Measurements from ENCODE around the gene RPS27L. TPM values are rescaled to one million over a fixed set of nuclear protein-coding genes. Genes with fewer than 3 reads are reported as not detected.

The RPS27L gene
- total RNA-seq, 2 experiments from 2014 or later = 41.3 to 60.3 TPM

DNA sequence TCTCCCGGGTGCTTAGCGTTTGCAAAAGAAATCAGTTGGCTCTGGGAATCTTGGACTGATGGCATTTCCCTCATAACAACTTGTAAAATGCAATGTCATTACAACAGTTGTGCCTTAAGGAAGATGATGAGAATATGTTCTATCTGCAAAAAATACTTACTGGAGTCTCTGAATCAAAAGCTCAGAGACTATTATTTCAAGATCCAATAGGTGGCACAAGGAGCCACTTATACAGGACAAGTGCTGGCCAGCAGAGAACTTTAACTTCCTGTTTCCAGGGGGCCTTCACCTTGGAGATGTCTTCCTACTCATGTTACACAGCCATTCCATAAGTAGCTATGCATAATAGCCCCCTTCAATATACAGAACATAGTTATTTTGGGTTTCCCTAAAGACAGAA, 8.9 kb upstream of the RPS27L start:
- H4K20me1 ChIP-seq (ENCODE audit: insufficient read depth, low read length) = no peaks in the 10 kb centered on the region
- ChIA-PET CTCF (ENCODE audit: unreplicated experiment) (no interaction called here), POLR2A (interaction anchor here (0.9 to 1.4 kb wide), 2 partner anchors 9 to 27 kb away, joined by 4 to 5 read pairs; partner anchors contain the start of gene RPS27L)
- TF ChIP-seq, protein P1, sequence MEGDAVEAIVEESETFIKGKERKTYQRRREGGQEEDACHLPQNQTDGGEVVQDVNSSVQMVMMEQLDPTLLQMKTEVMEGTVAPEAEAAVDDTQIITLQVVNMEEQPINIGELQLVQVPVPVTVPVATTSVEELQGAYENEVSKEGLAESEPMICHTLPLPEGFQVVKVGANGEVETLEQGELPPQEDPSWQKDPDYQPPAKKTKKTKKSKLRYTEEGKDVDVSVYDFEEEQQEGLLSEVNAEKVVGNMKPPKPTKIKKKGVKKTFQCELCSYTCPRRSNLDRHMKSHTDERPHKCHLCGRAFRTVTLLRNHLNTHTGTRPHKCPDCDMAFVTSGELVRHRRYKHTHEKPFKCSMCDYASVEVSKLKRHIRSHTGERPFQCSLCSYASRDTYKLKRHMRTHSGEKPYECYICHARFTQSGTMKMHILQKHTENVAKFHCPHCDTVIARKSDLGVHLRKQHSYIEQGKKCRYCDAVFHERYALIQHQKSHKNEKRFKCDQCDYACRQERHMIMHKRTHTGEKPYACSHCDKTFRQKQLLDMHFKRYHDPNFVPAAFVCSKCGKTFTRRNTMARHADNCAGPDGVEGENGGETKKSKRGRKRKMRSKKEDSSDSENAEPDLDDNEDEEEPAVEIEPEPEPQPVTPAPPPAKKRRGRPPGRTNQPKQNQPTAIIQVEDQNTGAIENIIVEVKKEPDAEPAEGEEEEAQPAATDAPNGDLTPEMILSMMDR (conservative IDR thresholded peaks at IDR 0.05; ENCODE audit: low read length) = peak; percentile 67
- TF ChIP-seq EZH2phosphoT487 (IDR thresholded peaks at IDR 0.05; ENCODE audit: borderline replicate concordance, low read depth, low read length) = no peak
- intact Hi-C loops (cut with micrococcal nuclease; ENCODE audit: unreplicated experiment) = no loop called here
- H3K4me2 ChIP-seq (ENCODE audit: low read length) = no peak overlapping the region
- no peaks in the 10 kb centered on the region for H3K9me2 ChIP-seq (ENCODE audit: insufficient read depth, low read length)
- no peaks in the 10 kb centered on the region for H3K9me3 ChIP-seq (ENCODE audit: low read length)
- H3K4me1 ChIP-seq (ENCODE audit: insufficient read depth, low read length, poor library complexity, severe bottlenecking) = peaks cover 10% of the 10 kb centered on the region
- no peak overlapping the region for H2AFZ ChIP-seq (ENCODE audit: low read length)
- no peaks in the 10 kb centered on the region for H3K79me2 ChIP-seq (ENCODE audit: insufficient read depth, low read depth, low read length)
- H3K4me3 ChIP-seq (ENCODE audit: low read depth, low read length, poor library complexity, severe bottlenecking) = no peak overlapping the region
- no TSS peak for BruUV-seq (replicated peaks)
- no peaks in the 10 kb centered on the region for H3K36me3 ChIP-seq (ENCODE audit: insufficient read depth, low read length)
- DNase-seq (ENCODE audit: low spot score) = peak; percentile 45
- no peak overlapping the region for H3K27ac ChIP-seq (ENCODE audit: low read depth, low read length, poor library complexity, severe bottlenecking)

DNA sequence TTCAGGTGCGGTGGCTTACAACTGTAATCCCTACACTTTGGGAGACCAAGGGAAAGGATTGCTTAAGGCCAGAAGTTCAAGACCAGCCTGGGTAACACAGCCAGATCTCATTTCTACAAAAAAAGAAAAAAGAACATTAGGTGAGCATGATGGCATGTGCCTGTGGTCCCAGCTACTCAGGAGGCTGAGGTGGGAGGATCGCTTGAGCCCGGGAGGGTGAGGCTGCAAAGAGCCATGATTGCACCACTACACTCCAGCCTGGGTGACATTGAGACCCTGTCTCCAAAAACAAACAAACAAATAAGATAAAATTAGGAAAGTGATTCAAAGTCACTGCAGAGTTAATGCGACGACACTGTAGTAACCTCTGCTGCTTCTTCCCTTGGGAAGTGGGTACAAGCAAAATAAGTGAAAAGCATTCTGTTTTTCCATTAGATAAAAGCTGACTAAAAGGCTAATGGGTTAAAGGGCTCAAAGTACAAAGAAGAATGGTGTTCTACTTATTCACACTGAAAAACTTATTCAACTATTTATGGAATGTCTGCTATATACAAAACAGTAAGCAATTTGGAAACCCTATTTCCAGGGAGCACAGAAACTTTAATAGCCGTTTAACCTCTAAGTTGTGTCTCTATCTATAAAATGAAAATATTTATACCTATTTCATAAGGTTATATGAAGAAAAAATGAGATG, 8.0 kb upstream of the RPS27L start:
- POLR2A ChIA-PET = interaction anchor here (0.6 kb wide), 1 partner anchor 1134 kb away, joined by 4 read pairs; no protein-coding TSS in a partner anchor
- no peak overlapping the region for H3K4me3 ChIP-seq (ENCODE audit: low read depth, low read length, poor library complexity, severe bottlenecking)
- H3K4me1 ChIP-seq (ENCODE audit: insufficient read depth, low read length, poor library complexity, severe bottlenecking) = peaks cover 10% of the 10 kb centered on the region
- no peaks in the 10 kb centered on the region for H3K9me2 ChIP-seq (ENCODE audit: insufficient read depth, low read length)
- no peak for DNase-seq (ENCODE audit: low spot score)
- no peak overlapping the region for H3K4me2 ChIP-seq (ENCODE audit: low read length)
- intact Hi-C loops (cut with micrococcal nuclease; ENCODE audit: unreplicated experiment) = no loop called here
- no peaks in the 10 kb centered on the region for H4K20me1 ChIP-seq (ENCODE audit: insufficient read depth, low read length)
- BruUV-seq (replicated peaks) = no TSS peak
- H2AFZ ChIP-seq (ENCODE audit: low read length) = no peak overlapping the region
- CTCF ChIA-PET (ENCODE audit: unreplicated experiment) = interaction anchor here (0.5 kb wide), 1 partner anchor 118 kb away, joined by 3 read pairs; no protein-coding TSS in a partner anchor
- no peak for TF ChIP-seq EZH2phosphoT487 (IDR thresholded peaks at IDR 0.05; ENCODE audit: borderline replicate concordance, low read depth, low read length)
- TF ChIP-seq, protein P1 (conservative IDR thresholded peaks at IDR 0.05; ENCODE audit: low read length) = no peak
- H3K27ac ChIP-seq (ENCODE audit: low read depth, low read length, poor library complexity, severe bottlenecking) = no peak overlapping the region
- no peaks in the 10 kb centered on the region for H3K79me2 ChIP-seq (ENCODE audit: insufficient read depth, low read depth, low read length)
- no peaks in the 10 kb centered on the region for H3K9me3 ChIP-seq (ENCODE audit: low read length)
- H3K36me3 ChIP-seq (ENCODE audit: insufficient read depth, low read length) = no peaks in the 10 kb centered on the region

DNA sequence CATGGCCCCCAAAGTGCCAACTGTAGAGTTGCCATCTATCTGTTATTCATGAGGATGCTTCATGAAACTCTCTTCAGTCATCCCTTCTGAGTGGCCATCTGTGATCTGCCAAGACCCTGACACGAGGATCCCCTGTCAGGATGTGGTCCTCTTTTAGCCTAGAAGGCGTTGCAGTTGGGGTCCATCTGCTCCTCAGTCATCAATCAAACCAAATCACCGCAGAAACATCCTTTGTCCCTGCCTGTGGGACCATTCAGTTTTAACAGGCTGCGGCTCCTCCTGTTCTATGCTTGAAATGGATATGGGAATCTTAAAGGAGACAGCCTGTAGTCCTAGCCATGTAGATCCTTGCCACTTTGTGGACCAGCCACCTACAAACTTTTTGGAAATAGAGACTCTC, 5.9 kb upstream of the RPS27L start:
- Histone ChIP-seq H3K4me2 (ENCODE audit: low read length) (no peak overlapping the region), H3K27ac (ENCODE audit: low read depth, low read length, poor library complexity, severe bottlenecking) (no peak overlapping the region), H3K9me3 (ENCODE audit: low read length) (no peaks in the 10 kb centered on the region), H3K36me3 (ENCODE audit: insufficient read depth, low read length) (no peaks in the 10 kb centered on the region), H3K4me1 (ENCODE audit: insufficient read depth, low read length, poor library complexity, severe bottlenecking) (peaks cover 12% of the 10 kb centered on the region), H3K79me2 (ENCODE audit: insufficient read depth, low read depth, low read length) (no peaks in the 10 kb centered on the region), H3K4me3 (ENCODE audit: low read depth, low read length, poor library complexity, severe bottlenecking) (no peak overlapping the region), H2AFZ (ENCODE audit: low read length) (no peak overlapping the region), H3K9me2 (ENCODE audit: insufficient read depth, low read length) (no peaks in the 10 kb centered on the region), H4K20me1 (ENCODE audit: insufficient read depth, low read length) (no peaks in the 10 kb centered on the region)
- POLR2A ChIA-PET = interaction anchor here (0.6 kb wide), 1 partner anchor 1063 kb away, joined by 3 read pairs; no protein-coding TSS in a partner anchor
- DNase-seq (ENCODE audit: low spot score) = no peak
- BruUV-seq (replicated peaks) = no TSS peak
- CTCF ChIA-PET (ENCODE audit: unreplicated experiment) = no interaction called here
- no peak for TF ChIP-seq EZH2phosphoT487 (IDR thresholded peaks at IDR 0.05; ENCODE audit: borderline replicate concordance, low read depth, low read length)
- TF ChIP-seq, protein P1 (conservative IDR thresholded peaks at IDR 0.05; ENCODE audit: low read length) = no peak
- intact Hi-C loops (cut with micrococcal nuclease; ENCODE audit: unreplicated experiment) = no loop called here
